IMR-90 (cell line): ENCODE measurements around the gene DNPH1. TPM values are rescaled to one million over a fixed set of nuclear protein-coding genes. Genes with fewer than 3 reads are reported as not detected.

Experiments
- ATAC-seq: fragments of 200-7000 bp; cut with Tn5 transposase; 2 replicates; pipeline ENCODE4 v1.9.1; 2020; ENCODE audit warnings: low read depth, mild to moderate bottlenecking, moderate library complexity
- BruUV-seq: library from RNA; stranded (reverse); fragments of 400-500 nt; replicated peaks from 2 replicates; lab custom pipeline; 2021; lab: Mats Ljungman, UMichigan
- CTCF ChIA-PET: fragments of 300-600 bp; formaldehyde crosslinking; extraction: SDS; loops from one replicate; lab custom pipeline; 2021; ENCODE audit warnings: antibody characterized with exemption; lab: Yijun Ruan, JAX
- POLR2A ChIA-PET: fragments of 300-600 bp; sonication (Branson Sonifier 250); formaldehyde crosslinking; loops from one replicate; lab custom pipeline; 2022; ENCODE audit warnings: antibody characterized with exemption; ENCODE audit not compliant: unreplicated experiment; lab: Charles Lee
- DNase-seq: peaks from one replicate; pipeline ENCODE4 v3.0.0; 2013
- H2AFZ ChIP-seq: replicated peaks from 2 replicates; pipeline ENCODE3; 2013; ENCODE audit warnings: low read length, mild to moderate bottlenecking; ENCODE audit not compliant: poor library complexity
- H2AK5ac ChIP-seq: 2 replicates; pipeline ENCODE4 v1.6.1; 2013; ENCODE audit warnings: low read depth, low read length, inconsistent platforms
- H2AK9ac ChIP-seq: replicated peaks from 2 replicates; pipeline ENCODE3; 2013; ENCODE audit warnings: mild to moderate bottlenecking, low read depth, low read length, moderate library complexity; ENCODE audit not compliant: poor library complexity
- H2BK120ac ChIP-seq: 2 replicates; pipeline ENCODE4 v1.6.1; 2013; ENCODE audit warnings: low read depth, low read length, inconsistent platforms
- H2BK15ac ChIP-seq: 3 replicates; pipeline ENCODE4 v1.6.1; 2013; ENCODE audit warnings: low read depth, low read length, inconsistent platforms
- H2BK20ac ChIP-seq: 2 replicates; pipeline ENCODE4 v1.6.1; 2013; ENCODE audit warnings: low read depth, mild to moderate bottlenecking, inconsistent platforms, low read length, moderate library complexity
- H2BK5ac ChIP-seq: 2 replicates; pipeline ENCODE4 v1.6.1; 2013; ENCODE audit warnings: mild to moderate bottlenecking, low read depth, low read length, inconsistent platforms; ENCODE audit not compliant: poor library complexity, severe bottlenecking
- H3K14ac ChIP-seq: replicated peaks from 2 replicates; pipeline ENCODE4 v1.6.1; 2013; ENCODE audit warnings: low read depth, low read length, inconsistent platforms
- H3K18ac ChIP-seq: 2 replicates; pipeline ENCODE4 v1.6.1; 2013; ENCODE audit warnings: low read depth, low read length, control low read depth
- H3K23ac ChIP-seq: 2 replicates; pipeline ENCODE4 v1.6.1; 2013; ENCODE audit warnings: low read depth, low read length, inconsistent platforms
- H3K27ac ChIP-seq: 2 replicates; pipeline ENCODE4 v1.5.1; 2013; ENCODE audit warnings: mild to moderate bottlenecking, control low read depth, low read length; ENCODE audit not compliant: insufficient read depth
- H3K27me3 ChIP-seq: 2 replicates; pipeline ENCODE4 v1.6.1; 2013; ENCODE audit warnings: low read length; ENCODE audit not compliant: control insufficient read depth, insufficient read depth
- H3K36me3 ChIP-seq: 2 replicates; pipeline ENCODE4 v1.6.1; 2013; ENCODE audit warnings: low read length, mixed read lengths; ENCODE audit not compliant: control insufficient read depth, insufficient read depth
- H3K4ac ChIP-seq: 2 replicates; pipeline ENCODE4 v1.6.1; 2013; ENCODE audit warnings: low read depth, low read length, inconsistent platforms
- H3K4me1 ChIP-seq: 2 replicates; pipeline ENCODE4 v1.6.1; 2013; ENCODE audit warnings: low read length, mixed read lengths; ENCODE audit not compliant: control insufficient read depth, insufficient read depth
- H3K4me2 ChIP-seq: 2 replicates; pipeline ENCODE4 v1.6.1; 2013; ENCODE audit warnings: low read depth, mild to moderate bottlenecking, control low read depth, low read length, moderate library complexity
- H3K4me3 ChIP-seq: 2 replicates; pipeline ENCODE4 v1.5.1; 2013; ENCODE audit warnings: low read depth, mild to moderate bottlenecking, control low read depth, low read length, moderate library complexity; ENCODE audit not compliant: insufficient read depth
- H3K56ac ChIP-seq: 2 replicates; pipeline ENCODE4 v1.6.1; 2013; ENCODE audit warnings: low read length, inconsistent platforms; ENCODE audit not compliant: insufficient read depth; ENCODE audit errors: extremely low read depth
- H3K79me1 ChIP-seq, 2 experiments: 2 replicates each; pipeline ENCODE4 v1.6.1; 2013; ENCODE audit warnings: low read length in 2 of 2, inconsistent platforms in 1 of 2, low read depth in 1 of 2
- H3K9ac ChIP-seq: 2 replicates; pipeline ENCODE4 v1.6.1; 2013; ENCODE audit warnings: low read depth, low read length, control low read depth
- H3K9me1 ChIP-seq: 2 replicates; pipeline ENCODE4 v1.6.1; 2013; ENCODE audit warnings: low read length, inconsistent platforms; ENCODE audit not compliant: insufficient read depth
- H3K9me3 ChIP-seq: 2 replicates; pipeline ENCODE4 v1.6.1; 2013; ENCODE audit warnings: low read length; ENCODE audit not compliant: control insufficient read depth, insufficient read depth
- H4K20me1 ChIP-seq: 2 replicates; pipeline ENCODE4 v1.6.1; 2013; ENCODE audit warnings: low read length, inconsistent platforms; ENCODE audit not compliant: insufficient read depth
- H4K5ac ChIP-seq: 2 replicates; pipeline ENCODE4 v1.6.1; 2013; ENCODE audit warnings: mild to moderate bottlenecking, low read depth, low read length, control low read depth
- H4K8ac ChIP-seq, 2 experiments: 2 replicates each; pipeline ENCODE4 v1.6.1; 2013; ENCODE audit warnings: low read depth in 2 of 2, low read length in 2 of 2, control low read depth in 1 of 2, inconsistent platforms in 1 of 2
- H4K91ac ChIP-seq: 2 replicates; pipeline ENCODE4 v1.6.1; 2013; ENCODE audit warnings: low read depth, low read length, inconsistent platforms; ENCODE audit not compliant: insufficient read depth
- BHLHE40 ChIP-seq: fragments of 150-350 bp; IDR thresholded peaks from 2 replicates; pipeline ENCODE4 v1.6.1; 2016; ENCODE audit warnings: mild to moderate bottlenecking, low read depth, low read length
- CEBPB ChIP-seq: IDR thresholded peaks from 2 replicates; pipeline ENCODE4 v1.6.1; 2012; ENCODE audit warnings: low read depth, low read length, improper control_type of control experiment
- CHD1 ChIP-seq: IDR thresholded peaks from 2 replicates; pipeline ENCODE4 v1.6.1; 2012; ENCODE audit warnings: low read depth, low read length, improper control_type of control experiment
- CTCF ChIP-seq: conservative IDR thresholded peaks from 2 replicates; pipeline ENCODE4 v1.5.1; 2012; ENCODE audit warnings: mild to moderate bottlenecking, low read depth, low read length, improper control_type of control experiment
- ELK1 ChIP-seq: fragments of 150-350 bp; IDR thresholded peaks from 2 replicates; pipeline ENCODE4 v1.6.1; 2016; ENCODE audit warnings: low read depth, mild to moderate bottlenecking, low read length, moderate library complexity, borderline replicate concordance
- FOS ChIP-seq: fragments of 150-350 bp; IDR thresholded peaks from 2 replicates; pipeline ENCODE4 v1.6.1; 2016; ENCODE audit warnings: low read depth, low read length
- MAFK ChIP-seq: IDR thresholded peaks from 2 replicates; pipeline ENCODE4 v1.6.1; 2012; ENCODE audit warnings: low read depth, low read length, improper control_type of control experiment
- MXI1 ChIP-seq: IDR thresholded peaks from 2 replicates; pipeline ENCODE4 v1.6.1; 2012; ENCODE audit warnings: low read depth, mild to moderate bottlenecking, low read length, moderate library complexity, borderline replicate concordance
- NFE2L2 ChIP-seq: fragments of 150-350 bp; IDR thresholded peaks from 2 replicates; pipeline ENCODE4 v1.6.1; 2016; ENCODE audit warnings: low read depth, mild to moderate bottlenecking, low read length
- POLR2A ChIP-seq: IDR thresholded peaks from 2 replicates; pipeline ENCODE4 v1.6.1; 2012; ENCODE audit warnings: mild to moderate bottlenecking, low read depth, low read length
- RAD21 ChIP-seq: IDR thresholded peaks from 2 replicates; pipeline ENCODE4 v1.6.1; 2012; ENCODE audit warnings: low read length, improper control_type of control experiment
- RCOR1 ChIP-seq: IDR thresholded peaks from 2 replicates; pipeline ENCODE4 v1.6.1; 2012; ENCODE audit warnings: mild to moderate bottlenecking, low read length, improper control_type of control experiment; ENCODE audit not compliant: insufficient replicate concordance
- RFX5 ChIP-seq: IDR thresholded peaks from 2 replicates; pipeline ENCODE4 v1.8.0; 2012; ENCODE audit warnings: low read depth, mild to moderate bottlenecking, low read length, moderate library complexity
- SMC3 ChIP-seq: fragments of 150-350 bp; IDR thresholded peaks from 2 replicates; pipeline ENCODE4 v1.6.1; 2016; ENCODE audit warnings: low read depth, mild to moderate bottlenecking, antibody characterized with exemption, low read length, moderate library complexity
- USF2 ChIP-seq: fragments of 150-350 bp; IDR thresholded peaks from 2 replicates; pipeline ENCODE4 v1.6.1; 2017; ENCODE audit warnings: mild to moderate bottlenecking, antibody characterized with exemption, low read length, low read depth
- WGBS, 2 experiments: methylation state at CpG; one replicate each; pipeline versions ENCODE4 v1.1.5 to v1.1.7; 2013; ENCODE audit warnings: missing lambda C conversion rate in 2 of 2; ENCODE audit not compliant: insufficient read length in 1 of 2; ENCODE audit errors: extremely low coverage in 2 of 2; 5-methylcytosine and 5-hydroxymethylcytosine counted together
- dilution Hi-C: fragments of 300-500 bp; cut with HindIII; formaldehyde crosslinking; loops from one replicate; pipeline ENCODE4 v1.14.3; 2018; ENCODE audit warnings: low sequenced_read_pairs; ENCODE audit not compliant: unreplicated experiment
- in situ Hi-C: fragments of 300-500 bp; cut with MboI; formaldehyde crosslinking; loops from 3 replicates; pipeline ENCODE4 v1.14.3; 2019; ENCODE audit warnings: low sequenced_read_pairs, inconsistent platforms, mixed read lengths
- intact Hi-C: fragments of 100-400 bp; cut with micrococcal nuclease; formaldehyde crosslinking; loops from 2 replicates; pipeline ENCODE4 v1.10.0; 2022
- polyA plus RNA-seq, 3 experiments: library from polyadenylated mRNA; depleted of rRNA; stranded (reverse); fragments of >200 nt; gene quantifications; 2 replicates each; pipeline ENCODE4 v1.2.3, GENCODE V29; 2012; ENCODE audit warnings: low replicate concordance in 1 of 3
- total RNA-seq: library from RNA; depleted of rRNA; stranded (reverse); fragments of >200 nt; gene quantifications from 2 replicates; pipeline ENCODE4 v1.2.3, GENCODE V29; 2012

DNPH1 gene
- total and polyA plus RNA-seq, 2 of the 4 experiments (the other 2 are of a cell fraction): 19.0 to 47.8 TPM

GRCh38 chr6:43186019-43186418, 43.3 kb downstream of the DNPH1 start:
- ChIA-PET CTCF (no interaction called here), POLR2A (interaction anchor here (0.6 kb wide), 1 partner anchor 110 kb away, joined by 3 read pairs; no protein-coding TSS in a partner anchor)

More at GRCh38 chr6:43186019-43186418, 43.3 kb downstream of the DNPH1 start:
- H2BK120ac ChIP-seq: no peak overlapping the region
- intact Hi-C loops (no loop called here), dilution Hi-C loops (no loop called here), in situ Hi-C loops (no loop called here)
- H4K20me1 ChIP-seq: no peaks in the 10 kb centered on the region
- no peak overlapping the region for H3K4me2 ChIP-seq
- H3K56ac ChIP-seq: no peak overlapping the region
- no peak overlapping the region for H3K23ac ChIP-seq
- no peak overlapping the region for H2AK9ac ChIP-seq
- TF ChIP-seq CEBPB (no peak), RAD21 (no peak), FOS (no peak), POLR2A (no peak), USF2 (no peak), RFX5 (no peak), CHD1 (no peak), SMC3 (no peak), ELK1 (no peak), NFE2L2 (no peak), CTCF (no peak), RCOR1 (no peak), BHLHE40 (no peak), MXI1 (no peak), MAFK (no peak)
- H4K8ac ChIP-seq: no peak overlapping the region
- H2AK5ac ChIP-seq: no peak overlapping the region
- no peak overlapping the region for H3K9ac ChIP-seq
- BruUV-seq: no TSS peak
- no peak overlapping the region for H3K14ac ChIP-seq
- H3K9me3 ChIP-seq: no peaks in the 10 kb centered on the region
- H3K4ac ChIP-seq: no peak overlapping the region
- no peak overlapping the region for H2BK15ac ChIP-seq
- ATAC-seq (no peak), DNase-seq (no peak)
- H3K4me3 ChIP-seq: no peak overlapping the region
- H3K4me1 ChIP-seq: peaks cover 2% of the 10 kb centered on the region
- H4K5ac ChIP-seq: no peak overlapping the region
- H3K79me1 ChIP-seq: peaks cover 10 to 31% of the 10 kb centered on the region in 2 experiments
- no peaks in the 10 kb centered on the region for H3K27me3 ChIP-seq
- no peak overlapping the region for H2BK5ac ChIP-seq
- WGBS, 2 experiments: 100% methylated on average over 13 of the region's 14 CpGs; no CpG with 5 or more reads in 1 of the 2 experiments
- H2AFZ ChIP-seq: no peak overlapping the region
- H3K9me1 ChIP-seq: no peaks in the 10 kb centered on the region; the same call in 1 of the 2 replicates
- no peak overlapping the region for H3K18ac ChIP-seq
- H3K36me3 ChIP-seq: peaks cover 39% of the 10 kb centered on the region
- no peak overlapping the region for H2BK20ac ChIP-seq
- no peak overlapping the region for H3K27ac ChIP-seq
- no peak overlapping the region for H4K91ac ChIP-seq
